Smooth muscle cell (in vitro differentiated cells): Measurements from ENCODE around the gene LRRTM4. TPM values are rescaled to one million over a fixed set of nuclear protein-coding genes. Genes with fewer than 3 reads are reported as not detected.

Experiments used
- DNase-seq: peaks from one replicate; lab custom pipeline; 2025; ENCODE audit not compliant: unreplicated experiment; lab: John Stamatoyannopoulos, UW
- H2AFZ ChIP-seq: fragments of 200-600 bp; sonication (generic); 2 replicates; pipeline ENCODE4 v1.6.0; 2016; ENCODE audit warnings: antibody characterized with exemption, low read depth, mild to moderate bottlenecking
- H3F3A ChIP-seq: fragments of 200-600 bp; sonication (generic); 2 replicates; pipeline ENCODE4 v1.6.0; 2017; ENCODE audit warnings: antibody characterized with exemption, low read depth
- H3K27ac ChIP-seq: fragments of 200-600 bp; sonication (generic); 2 replicates; pipeline ENCODE4 v1.5.1; 2016; ENCODE audit warnings: low read depth, mild to moderate bottlenecking
- H3K27me3 ChIP-seq: fragments of 200-600 bp; sonication (generic); 2 replicates; pipeline ENCODE4 v1.6.1; 2016; ENCODE audit warnings: low read depth, mild to moderate bottlenecking
- H3K36me3 ChIP-seq: fragments of 200-600 bp; sonication (generic); 2 replicates; pipeline ENCODE4 v1.5.1; 2016; ENCODE audit warnings: low read depth
- H3K4me1 ChIP-seq: fragments of 200-600 bp; sonication (generic); 2 replicates; pipeline ENCODE4 v1.5.1; 2016; ENCODE audit warnings: low read depth
- H3K4me2 ChIP-seq: fragments of 200-600 bp; sonication (generic); 2 replicates; pipeline ENCODE4 v1.6.0; 2016; ENCODE audit warnings: mild to moderate bottlenecking
- H3K4me3 ChIP-seq: fragments of 200-600 bp; sonication (generic); 2 replicates; pipeline ENCODE4 v1.5.1; 2016; ENCODE audit warnings: mild to moderate bottlenecking
- H3K79me2 ChIP-seq: fragments of 200-600 bp; sonication (generic); 2 replicates; pipeline ENCODE4 v1.6.0; 2016; ENCODE audit warnings: low read depth, mild to moderate bottlenecking
- H3K9ac ChIP-seq: fragments of 200-600 bp; sonication (generic); 2 replicates; pipeline ENCODE4 v1.6.0; 2016; ENCODE audit warnings: low read depth
- H3K9me3 ChIP-seq: fragments of 200-600 bp; sonication (generic); replicated peaks from 2 replicates; pipeline ENCODE4 v1.5.1; 2016; ENCODE audit warnings: low read depth
- H4K20me1 ChIP-seq: fragments of 200-600 bp; sonication (generic); 2 replicates; pipeline ENCODE4 v1.6.0; 2016; ENCODE audit warnings: low read depth
- CTCF ChIP-seq: fragments of 200-600 bp; sonication (generic); IDR thresholded peaks from 2 replicates; pipeline ENCODE4 v1.5.1; 2017; ENCODE audit warnings: borderline replicate concordance, mild to moderate bottlenecking, antibody characterized with exemption; ENCODE audit not compliant: insufficient read depth, poor library complexity, severe bottlenecking
- WGBS: methylation state at CpG from one replicate; pipeline ENCODE4 v1.1.7; 2016; ENCODE audit warnings: low lambda C conversion rate; 5-methylcytosine and 5-hydroxymethylcytosine counted together
- polyA plus RNA-seq: library from polyadenylated mRNA; unstranded; fragments of >200 nt; fragmentation: Nextera tagmentation; extraction: Ambion mirVana; gene quantifications from 2 replicates; pipeline ENCODE4 v1.2.1, GENCODE V29; 2016
- total RNA-seq: library from RNA; depleted of rRNA; stranded (reverse); fragments of >200 nt; gene quantifications from 2 replicates; pipeline ENCODE4 v1.2.3, GENCODE V29; 2014

LRRTM4 gene
- total and polyA plus RNA-seq, 2 experiments from 2014 or later, result 1.4 to 5.5 TPM

GRCh38 chr2:76749858-76750257, 772.3 kb downstream of the LRRTM4 start:
- H3K79me2 ChIP-seq, result no peaks in the 10 kb centered on the region
- DNase-seq, result no peak
- no peaks in the 10 kb centered on the region for H4K20me1 ChIP-seq
- H3K27me3 ChIP-seq, result no peaks in the 10 kb centered on the region
- no peak overlapping the region for H3K4me3 ChIP-seq
- H3K4me1 ChIP-seq, result no peaks in the 10 kb centered on the region
- H3K9me3 ChIP-seq, result no peaks in the 10 kb centered on the region
- H3K27ac ChIP-seq, result no peak overlapping the region
- no peaks in the 10 kb centered on the region for H3K36me3 ChIP-seq
- H3K4me2 ChIP-seq, result no peak overlapping the region
- H3F3A ChIP-seq, result no peaks in the 10 kb centered on the region
- no peak overlapping the region for H2AFZ ChIP-seq
- no peak for TF ChIP-seq CTCF
- no peak overlapping the region for H3K9ac ChIP-seq

- DNase-seq, result no peak
- Histone ChIP-seq H3K36me3 (no peaks in the 10 kb centered on the region), H3K79me2 (no peaks in the 10 kb centered on the region), H3K27me3 (no peaks in the 10 kb centered on the region), H3K27ac (no peak overlapping the region), H4K20me1 (no peaks in the 10 kb centered on the region), H3K4me2 (no peak overlapping the region), H3K9me3 (no peaks in the 10 kb centered on the region), H3F3A (no peaks in the 10 kb centered on the region), H3K9ac (no peak overlapping the region), H3K4me1 (no peaks in the 10 kb centered on the region), H3K4me3 (no peak overlapping the region), H2AFZ (no peak overlapping the region)
- no peak for TF ChIP-seq CTCF
- 94% methylated on average over 14 of the region's 14 CpGs for WGBS
These were observed 773.4 kb downstream of the LRRTM4 start for GRCh38 chr2:76748581-76749296.

- WGBS, result 94% methylated on average over 2 of the region's 2 CpGs
These were observed 776.6 kb downstream of the LRRTM4 start for GRCh38 chr2:76745605-76746004.

More at GRCh38 chr2:76745605-76746004, 776.6 kb downstream of the LRRTM4 start:
- no peak overlapping the region for H3K4me2 ChIP-seq
- no peaks in the 10 kb centered on the region for H3K79me2 ChIP-seq
- H3K9me3 ChIP-seq, result no peaks in the 10 kb centered on the region
- H3K4me1 ChIP-seq, result no peaks in the 10 kb centered on the region
- no peak for TF ChIP-seq CTCF
- no peak overlapping the region for H3K9ac ChIP-seq
- no peaks in the 10 kb centered on the region for H3K36me3 ChIP-seq
- no peaks in the 10 kb centered on the region for H3K27me3 ChIP-seq
- no peak overlapping the region for H3K4me3 ChIP-seq
- H4K20me1 ChIP-seq, result no peaks in the 10 kb centered on the region
- no peak overlapping the region for H3K27ac ChIP-seq
- H2AFZ ChIP-seq, result no peak overlapping the region
- no peak for DNase-seq
- no peaks in the 10 kb centered on the region for H3F3A ChIP-seq
